GM12891 (cell line): ENCODE data around the gene NR2E3.

Source experiments
- DNase-seq: peaks from one replicate; pipeline ENCODE4 v3.0.0; 2011; ENCODE audit warnings: low spot score; ENCODE audit not compliant: insufficient read length
- FAIRE-seq: peaks from 2 replicates; lab custom pipeline; 2011; peaks lifted over from hg19 to GRCh38; lab: Jason Lieb, UNC
- PAX5 ChIP-seq: IDR thresholded peaks from 2 replicates; pipeline ENCODE4 v1.6.1; 2011; ENCODE audit warnings: low read length, moderate library complexity, mild to moderate bottlenecking; ENCODE audit not compliant: insufficient read depth, severe bottlenecking
- POLR2A ChIP-seq: IDR thresholded peaks from 2 replicates; pipeline ENCODE4 v1.6.1; 2011; ENCODE audit warnings: low read depth, low read length, control low read depth
- POLR2AphosphoS5 ChIP-seq: IDR thresholded peaks from 2 replicates; pipeline ENCODE4 v1.6.1; 2011; ENCODE audit warnings: low read depth, low read length, control low read depth
- POU2F2 ChIP-seq: IDR thresholded peaks from 2 replicates; pipeline ENCODE4 v1.6.1; 2011; ENCODE audit warnings: low read depth, mild to moderate bottlenecking, control low read depth, low read length, moderate library complexity
- SPI1 ChIP-seq: IDR thresholded peaks from 2 replicates; pipeline ENCODE4 v1.6.1; 2011; ENCODE audit warnings: low read depth, low read length, control low read depth
- TAF1 ChIP-seq: IDR thresholded peaks from 2 replicates; pipeline ENCODE4 v1.6.1; 2011; ENCODE audit warnings: low read depth, low read length, control low read depth

NR2E3 gene

GRCh38 chr15:71790081-71790480, 20.3 kb upstream of the NR2E3 start:
- TF ChIP-seq POLR2AphosphoS5 = no peak
- no peak for TF ChIP-seq PAX5
- no peak for TF ChIP-seq SPI1
- FAIRE-seq (no peak), DNase-seq (no peak)

- no peak for DNase-seq
- TF ChIP-seq POLR2AphosphoS5 (no peak), PAX5 (no peak), SPI1 (no peak), POLR2A (no peak), TAF1 (no peak), POU2F2 (no peak)
- no peak for FAIRE-seq
Observed at GRCh38 chr15:71791975-71792374, 18.4 kb upstream of the NR2E3 start.

GRCh38 chr15:71792521-71792920, 17.8 kb upstream of the NR2E3 start:
- FAIRE-seq (no peak), DNase-seq (no peak)

GRCh38 chr15:71798641-71799040, 11.7 kb upstream of the NR2E3 start:
- FAIRE-seq (no peak), DNase-seq (no peak)
- no peak for TF ChIP-seq POU2F2
- no peak for TF ChIP-seq TAF1
- no peak for TF ChIP-seq SPI1
- no peak for TF ChIP-seq POLR2A
- no peak for TF ChIP-seq PAX5
- no peak for TF ChIP-seq POLR2AphosphoS5

More at GRCh38 chr15:71792521-71792920, 17.8 kb upstream of the NR2E3 start:
- no peak for TF ChIP-seq POU2F2
- TF ChIP-seq POLR2AphosphoS5 = no peak
- TF ChIP-seq PAX5 = no peak
- TF ChIP-seq SPI1 = no peak
- no peak for TF ChIP-seq POLR2A
- no peak for TF ChIP-seq TAF1

GRCh38 chr15:71800190-71800589, 10.2 kb upstream of the NR2E3 start:
- FAIRE-seq (no peak), DNase-seq (no peak)
- TF ChIP-seq POLR2AphosphoS5 (no peak), POLR2A (no peak)

GRCh38 chr15:71800835-71801745, 9.3 kb upstream of the NR2E3 start:
- FAIRE-seq (peak; percentile 83), DNase-seq (peak; percentile 53)
- TF ChIP-seq TAF1 (no peak), PAX5 (no peak), SPI1 (no peak), POLR2AphosphoS5 (no peak), POU2F2 (no peak), POLR2A (no peak)

- no peak for FAIRE-seq
- DNase-seq = no peak
- TF ChIP-seq POLR2AphosphoS5 (no peak), POU2F2 (no peak), SPI1 (no peak), PAX5 (no peak), TAF1 (no peak), POLR2A (no peak)
Observed at GRCh38 chr15:71801935-71802655, 8.3 kb upstream of the NR2E3 start.

GRCh38 chr15:71802770-71803169, 7.6 kb upstream of the NR2E3 start:
- no peak for DNase-seq
- no peak for TF ChIP-seq POLR2AphosphoS5
- TF ChIP-seq POU2F2 = no peak
- no peak for TF ChIP-seq TAF1
- TF ChIP-seq SPI1 = no peak
- no peak for TF ChIP-seq PAX5
- no peak for TF ChIP-seq POLR2A
- FAIRE-seq = no peak

- no peak for TF ChIP-seq PAX5
- TF ChIP-seq POLR2A = no peak
- no peak for TF ChIP-seq POU2F2
- no peak for TF ChIP-seq POLR2AphosphoS5
- TF ChIP-seq SPI1 = no peak
- no peak for TF ChIP-seq TAF1
- no peak for DNase-seq
- FAIRE-seq = peak; percentile 73
Observed at GRCh38 chr15:71804226-71804625, 6.1 kb upstream of the NR2E3 start.

GRCh38 chr15:71804695-71805470, 5.5 kb upstream of the NR2E3 start:
- DNase-seq = no peak
- FAIRE-seq = peak; percentile 93
- TF ChIP-seq POLR2AphosphoS5 (no peak), SPI1 (no peak), POLR2A (no peak), PAX5 (no peak), POU2F2 (no peak), TAF1 (no peak)
